HG02885 (cell line): ENCODE data around the gene DUSP8.
A peak's percentile ranks its signal among the peaks of the same experiment; 100 is the strongest.
"Not testable (repeated sequence)": the region's sequence is repeated elsewhere in the genome, so short reads cannot be mapped to it uniquely, and the experiment has no call there.

Experiments used
- ATAC-seq: cut with Tn5 transposase; IDR thresholded peaks from one replicate; pipeline ENCODE4 v1.9.1; 2021; ENCODE audit warnings: mild to moderate bottlenecking; ENCODE audit not compliant: unreplicated experiment, poor library complexity

DUSP8 gene, protein sequence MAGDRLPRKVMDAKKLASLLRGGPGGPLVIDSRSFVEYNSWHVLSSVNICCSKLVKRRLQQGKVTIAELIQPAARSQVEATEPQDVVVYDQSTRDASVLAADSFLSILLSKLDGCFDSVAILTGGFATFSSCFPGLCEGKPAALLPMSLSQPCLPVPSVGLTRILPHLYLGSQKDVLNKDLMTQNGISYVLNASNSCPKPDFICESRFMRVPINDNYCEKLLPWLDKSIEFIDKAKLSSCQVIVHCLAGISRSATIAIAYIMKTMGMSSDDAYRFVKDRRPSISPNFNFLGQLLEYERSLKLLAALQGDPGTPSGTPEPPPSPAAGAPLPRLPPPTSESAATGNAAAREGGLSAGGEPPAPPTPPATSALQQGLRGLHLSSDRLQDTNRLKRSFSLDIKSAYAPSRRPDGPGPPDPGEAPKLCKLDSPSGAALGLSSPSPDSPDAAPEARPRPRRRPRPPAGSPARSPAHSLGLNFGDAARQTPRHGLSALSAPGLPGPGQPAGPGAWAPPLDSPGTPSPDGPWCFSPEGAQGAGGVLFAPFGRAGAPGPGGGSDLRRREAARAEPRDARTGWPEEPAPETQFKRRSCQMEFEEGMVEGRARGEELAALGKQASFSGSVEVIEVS

DNA sequence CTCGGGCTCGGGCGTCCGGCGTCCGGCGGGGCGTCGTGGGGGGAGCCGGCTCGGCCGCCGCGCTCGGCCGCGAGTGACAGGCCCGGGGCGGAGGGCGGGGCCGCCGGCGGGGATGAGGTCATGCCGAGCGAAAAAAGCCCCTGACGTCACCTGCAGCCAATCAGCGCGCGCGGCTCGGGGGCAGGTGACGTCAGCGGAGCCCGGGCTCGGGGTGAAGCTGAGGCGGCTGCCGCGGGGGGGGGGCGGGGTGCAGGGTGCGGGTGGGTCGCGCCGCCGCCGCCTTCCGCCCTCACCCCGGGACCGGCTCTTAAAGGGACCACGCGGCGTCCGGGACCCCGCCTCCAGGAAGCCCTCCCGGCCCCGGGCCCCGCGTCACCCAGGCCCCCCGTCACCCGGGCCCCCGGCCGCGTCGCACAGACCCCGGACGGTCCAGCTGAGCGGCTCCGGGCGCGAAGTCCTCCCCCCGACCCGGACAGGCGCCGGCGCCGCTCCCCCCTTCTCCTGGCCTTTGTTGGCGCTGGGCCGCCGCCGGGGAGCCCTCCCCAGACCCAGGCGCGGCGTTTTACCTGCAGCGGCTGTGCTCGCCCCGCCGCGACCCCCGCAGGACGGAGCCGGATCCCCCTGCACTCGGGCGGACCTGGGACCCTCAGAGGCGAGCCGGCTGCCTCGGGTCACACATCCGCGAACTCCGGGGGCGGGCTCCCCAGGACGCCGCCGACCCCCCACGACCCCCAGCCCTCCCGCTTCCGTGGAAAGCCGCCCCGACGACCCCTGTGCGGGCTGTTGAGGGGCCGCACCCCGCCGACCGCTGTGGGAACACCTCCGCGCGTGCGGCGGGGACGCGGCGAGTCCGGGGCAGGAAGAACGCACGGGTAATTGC lies at the start of gene DUSP8:
Gene DUSP8, minus strand, starts transcription at position 75 of the 880 bp plus-strand sequence. CDS start 6,445 bp downstream, outside the sequence.
- ATAC-seq = peak; percentile 68

DNA sequence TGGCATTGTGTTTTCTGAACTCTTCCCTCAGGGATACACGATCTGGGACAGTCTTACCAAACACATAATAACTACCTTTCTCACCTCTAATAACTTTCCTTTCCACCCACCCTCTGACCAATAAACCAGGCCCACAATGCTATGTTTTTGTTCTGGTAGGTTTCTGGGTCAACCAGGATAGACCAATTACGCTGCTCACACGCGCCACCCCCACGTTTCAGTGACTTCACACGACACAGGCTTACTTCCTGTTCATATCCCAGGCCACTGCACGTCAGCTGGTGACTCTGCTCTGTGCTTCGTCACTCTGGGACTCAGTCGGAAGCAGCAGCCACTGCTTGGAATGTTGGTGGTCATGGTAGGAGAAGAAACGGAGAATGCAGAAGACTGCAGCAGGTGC lies 47.4 kb upstream of the DUSP8 start:
- ATAC-seq = no peak

DNA sequence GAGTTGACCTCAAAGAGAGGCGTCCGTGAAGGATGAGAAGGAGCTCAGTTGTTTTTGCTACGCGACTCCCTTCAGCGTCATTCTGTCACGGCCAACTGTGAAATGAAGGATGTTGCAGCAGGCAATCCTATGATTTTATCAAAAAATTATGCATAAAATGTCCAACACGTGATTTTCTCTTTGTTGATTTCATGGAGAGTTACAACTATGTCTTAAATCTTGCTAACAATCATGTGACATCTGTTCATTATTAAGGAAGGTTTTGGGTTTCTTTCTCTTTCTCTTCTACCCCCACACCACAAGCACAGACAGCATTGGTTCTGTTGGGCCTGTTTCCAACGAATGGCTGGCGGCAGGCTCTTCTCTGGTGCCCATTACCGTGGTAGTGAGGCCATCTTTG lies 46.2 kb upstream of the DUSP8 start:
- no peak for ATAC-seq

DNA sequence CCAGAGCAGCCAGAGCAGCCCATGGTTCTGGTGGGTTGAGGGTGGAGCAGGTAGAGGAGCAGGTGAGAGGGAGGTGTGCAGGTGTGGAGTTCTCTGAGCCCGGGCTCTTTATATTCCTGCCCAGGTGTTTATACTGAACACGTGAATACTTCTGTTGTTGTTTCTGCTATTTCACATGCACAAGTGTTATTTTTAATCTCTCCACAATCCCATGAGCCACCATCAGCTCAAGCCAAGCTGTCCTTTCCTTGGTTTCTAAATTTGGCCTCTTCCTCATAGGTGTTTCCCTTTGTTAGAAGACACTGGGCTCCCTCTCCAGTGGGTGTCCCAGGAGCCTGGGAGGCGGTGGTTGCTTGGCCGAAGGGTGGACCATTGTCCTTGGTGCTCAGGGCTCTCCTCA lies 36.3 kb upstream of the DUSP8 start, which contains the start of gene KRTAP5-3:
Gene KRTAP5-3, minus strand, starts transcription at position 101 of the 400 bp plus-strand sequence. Its CDS starts 78 bp downstream, at position 23.
- ATAC-seq = no peak

DNA sequence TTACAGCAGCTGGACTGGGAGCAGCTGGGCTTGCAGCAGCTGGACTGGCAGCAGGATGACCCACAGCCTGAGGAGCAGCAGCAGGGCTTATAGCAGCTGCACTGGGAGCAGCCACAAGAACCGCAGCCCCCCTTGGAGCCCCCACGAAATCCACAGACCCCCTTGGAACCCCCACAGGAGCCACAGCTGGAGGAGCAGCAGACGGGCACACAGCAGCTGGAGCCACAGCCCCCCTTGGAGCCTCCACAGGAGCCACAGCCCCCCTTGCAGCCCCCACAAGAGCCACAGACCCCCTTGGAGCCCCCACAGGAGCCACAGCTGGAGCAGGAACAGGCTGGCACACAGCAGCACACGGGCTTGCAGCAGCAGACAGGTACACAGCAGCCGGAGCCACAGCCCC lies 35.8 kb upstream of the DUSP8 start:
- ATAC-seq = not testable (repeated sequence)

DNA sequence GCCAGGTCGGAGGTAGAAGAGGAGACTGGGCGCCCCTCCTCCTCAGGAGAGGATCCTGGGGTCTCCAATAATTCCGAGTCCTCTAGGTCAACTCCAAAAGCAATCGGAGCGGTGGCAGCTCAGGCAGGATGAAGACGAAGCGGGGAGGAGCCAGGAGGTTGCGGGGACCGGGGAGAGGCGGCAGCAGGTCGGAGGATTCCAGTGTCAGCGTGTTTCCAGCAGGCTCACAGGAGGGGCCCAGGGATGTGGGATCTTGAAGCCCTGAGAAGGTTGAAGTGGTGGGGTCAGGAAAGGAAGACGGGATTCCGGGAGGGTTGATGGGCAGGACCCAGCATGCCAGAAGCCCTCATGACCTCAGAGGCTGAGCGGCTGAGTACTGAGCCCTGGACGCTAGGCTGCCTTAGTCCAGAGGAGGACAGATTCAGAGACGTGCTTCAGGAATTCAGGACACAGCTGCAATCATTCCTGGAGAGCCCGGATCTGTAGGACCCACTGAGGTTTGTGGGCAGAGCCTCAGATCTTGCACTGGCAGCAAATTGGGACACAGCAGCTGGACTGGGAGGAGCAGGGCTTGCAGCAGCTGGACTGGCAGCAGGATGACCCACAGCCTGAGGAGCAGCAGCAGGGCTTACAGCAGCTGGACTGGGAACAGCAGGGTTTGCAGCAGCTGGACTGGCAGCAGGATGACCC lies 35.2 kb upstream of the DUSP8 start:
- not testable (repeated sequence) for ATAC-seq

DNA sequence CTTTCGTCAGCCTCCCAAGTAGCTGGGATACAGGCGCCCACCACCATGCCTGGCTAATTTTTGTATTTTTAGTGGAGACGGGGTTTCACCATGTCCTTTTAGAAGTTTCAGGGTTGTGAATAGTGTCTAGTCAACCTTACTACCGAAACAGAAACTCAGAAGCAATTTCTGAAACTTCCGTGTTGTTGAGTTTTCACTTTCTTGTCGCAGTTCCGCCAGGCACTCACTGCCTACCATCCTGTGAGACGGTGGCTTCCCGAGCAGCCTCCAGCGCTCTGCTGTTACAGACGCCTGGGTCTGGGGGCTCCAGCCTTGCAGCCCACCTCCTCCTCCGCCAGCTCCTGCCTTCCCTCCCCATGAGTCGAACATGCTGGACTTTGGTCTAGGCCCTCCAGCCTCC lies 33.9 kb upstream of the DUSP8 start:
- peak; percentile 82 for ATAC-seq

DNA sequence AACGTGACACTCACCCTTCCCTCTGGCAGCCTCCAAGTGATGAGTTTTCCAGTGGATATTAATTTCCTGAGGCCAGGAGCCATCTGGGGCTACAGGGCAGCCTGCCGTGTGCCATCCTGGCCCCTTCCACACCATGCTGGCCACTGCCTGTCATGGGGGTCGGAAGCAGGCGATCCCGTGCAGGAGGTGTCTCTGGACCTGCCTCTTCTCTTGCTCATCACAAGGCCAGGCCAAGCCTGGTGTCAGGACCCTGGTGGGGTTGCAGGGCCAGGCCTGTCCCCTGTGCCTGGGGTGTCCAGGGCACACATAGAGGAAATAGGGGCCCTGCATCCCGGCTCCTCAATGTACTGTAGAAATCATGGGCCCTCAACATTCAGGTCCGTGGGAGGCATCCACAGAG lies 32.6 kb upstream of the DUSP8 start:
- no peak for ATAC-seq

DNA sequence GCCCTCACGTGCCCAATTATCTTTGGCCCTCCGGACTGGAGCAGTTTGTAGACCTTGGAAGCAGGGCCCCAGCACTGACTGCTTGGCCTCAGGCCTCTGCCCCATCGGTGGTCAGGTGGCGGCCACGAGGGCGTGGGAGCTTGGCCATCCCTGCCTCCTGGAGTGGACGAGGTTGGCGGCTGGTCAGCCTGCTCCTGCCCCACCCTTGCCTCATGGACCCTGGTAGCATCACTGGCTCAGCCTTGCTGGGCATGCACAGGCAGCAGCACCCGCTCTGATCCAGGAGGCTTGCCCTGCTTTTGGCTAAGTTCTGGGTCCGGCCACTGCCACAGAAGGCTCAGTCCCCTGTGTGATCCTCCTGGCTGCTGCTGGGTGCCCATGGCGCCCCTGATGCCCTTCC lies 32.1 kb upstream of the DUSP8 start:
- no peak for ATAC-seq

DNA sequence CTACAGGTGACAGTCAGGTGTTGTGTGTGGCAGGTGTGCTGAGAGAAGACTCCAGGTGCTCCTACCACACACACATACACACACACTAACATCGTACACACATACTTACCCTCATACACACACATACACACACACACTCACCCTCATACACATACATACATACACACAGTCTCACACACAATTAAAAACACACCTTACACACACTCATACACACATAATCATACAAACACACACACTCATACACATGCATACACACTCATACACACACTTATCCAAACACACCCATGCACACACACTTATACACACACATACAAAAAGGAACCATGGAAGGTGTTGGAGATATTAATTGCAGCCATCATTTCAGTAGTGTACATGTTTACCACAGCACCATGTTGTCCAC lies 31.6 kb upstream of the DUSP8 start:
- ATAC-seq = no peak

DNA sequence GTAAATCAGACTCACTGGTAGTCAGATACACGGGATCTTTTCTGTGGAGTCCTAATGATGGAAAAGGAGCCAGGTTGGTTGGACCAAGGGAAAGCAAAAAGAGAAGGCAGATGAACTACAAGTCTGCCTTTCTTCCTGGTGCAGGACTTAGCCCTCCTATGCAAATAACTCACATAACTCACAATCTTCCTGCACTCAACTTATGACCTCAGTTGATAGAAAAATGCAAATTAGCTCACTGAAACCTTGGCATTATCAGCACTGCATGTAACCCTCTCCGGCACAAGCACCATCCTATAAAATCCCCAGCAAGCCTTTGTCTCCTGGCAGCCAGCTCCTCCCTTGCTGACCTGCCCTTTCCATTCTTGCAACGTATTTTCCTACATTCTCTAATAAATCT lies 29.6 kb upstream of the DUSP8 start:
- ATAC-seq = not testable (repeated sequence)

DNA sequence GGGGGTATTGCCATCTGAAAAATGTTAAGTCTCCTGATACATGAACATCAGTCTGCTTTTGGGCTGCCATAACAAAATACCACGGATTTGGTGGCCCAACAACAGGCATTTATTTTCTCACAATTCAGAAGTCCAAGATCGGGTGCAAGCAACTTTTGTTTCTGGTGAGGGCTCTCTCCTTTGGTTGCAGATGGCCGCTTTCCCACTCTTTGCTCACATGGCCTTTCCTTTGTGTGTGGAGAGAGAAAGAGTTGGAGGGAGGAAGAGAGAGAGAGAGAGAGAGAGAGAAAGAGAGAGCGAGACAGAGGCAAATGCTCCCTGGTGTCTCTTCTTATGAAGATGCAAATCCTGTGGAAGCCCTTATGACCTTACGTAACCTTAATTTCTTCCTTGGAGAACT lies 28.6 kb upstream of the DUSP8 start:
- no peak for ATAC-seq

DNA sequence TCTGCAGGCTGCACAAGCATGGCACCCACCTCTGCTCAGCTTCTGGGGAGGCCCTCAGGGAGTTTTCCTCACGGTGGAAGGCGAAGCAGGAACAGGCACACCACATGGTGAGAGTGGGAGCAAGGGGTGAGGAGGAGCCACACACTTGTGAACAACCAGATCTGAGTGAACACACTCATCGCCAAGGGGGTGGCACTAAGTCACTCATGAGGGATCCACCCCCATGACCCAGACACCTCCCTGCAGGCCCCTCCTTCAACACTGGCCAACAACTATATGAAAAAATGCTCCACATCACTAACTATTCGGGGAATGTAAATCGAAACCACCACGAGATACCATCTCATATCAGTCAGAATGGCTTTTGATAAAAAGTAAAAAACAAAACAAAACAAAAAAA lies 26.7 kb upstream of the DUSP8 start:
- no peak for ATAC-seq

DNA sequence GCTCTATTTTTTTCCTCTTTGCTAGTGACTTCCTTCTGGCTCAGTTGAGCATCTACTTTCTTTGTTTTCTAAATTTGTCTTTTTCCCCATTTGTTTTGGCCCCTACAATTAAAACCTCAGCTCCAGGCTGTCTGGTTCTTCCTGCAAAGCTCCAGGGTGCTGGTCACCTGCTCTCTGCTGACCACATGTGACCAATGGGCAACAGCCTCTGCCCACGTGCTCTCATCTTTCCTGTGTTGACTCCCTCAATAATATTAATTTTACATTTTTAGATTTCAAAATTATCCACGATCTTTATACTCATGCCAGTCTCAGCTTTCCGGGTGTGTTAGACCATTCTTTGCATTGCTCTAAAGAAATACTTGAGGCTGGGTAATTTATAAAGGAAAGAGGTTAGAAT lies 26.3 kb upstream of the DUSP8 start:
- ATAC-seq = not testable (repeated sequence)

DNA sequence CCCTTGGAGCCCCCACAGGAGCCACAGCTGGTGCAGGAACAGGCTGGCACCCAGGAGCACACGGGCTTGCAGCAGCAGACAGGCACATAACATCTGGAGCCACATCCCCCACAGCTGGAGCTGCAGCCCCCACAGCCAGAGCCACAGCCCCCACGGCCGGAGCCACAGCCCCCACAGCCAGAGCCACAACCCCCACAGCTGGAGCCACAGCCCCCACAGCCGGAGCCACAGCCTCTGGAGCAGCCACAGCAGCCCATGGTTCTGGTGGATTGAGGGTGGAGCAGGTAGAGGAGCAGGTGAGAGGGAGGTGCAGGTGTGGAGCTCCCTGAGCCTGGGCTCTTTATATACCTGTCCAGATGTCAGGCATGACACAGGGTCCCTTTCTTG lies 25.9 kb upstream of the DUSP8 start, which contains the start of gene KRTAP5-2:
Gene KRTAP5-2, minus strand, starts transcription at position 301 of the 387 bp plus-strand sequence. Its CDS starts 44 bp downstream, at position 257.
- ATAC-seq = no peak

DNA sequence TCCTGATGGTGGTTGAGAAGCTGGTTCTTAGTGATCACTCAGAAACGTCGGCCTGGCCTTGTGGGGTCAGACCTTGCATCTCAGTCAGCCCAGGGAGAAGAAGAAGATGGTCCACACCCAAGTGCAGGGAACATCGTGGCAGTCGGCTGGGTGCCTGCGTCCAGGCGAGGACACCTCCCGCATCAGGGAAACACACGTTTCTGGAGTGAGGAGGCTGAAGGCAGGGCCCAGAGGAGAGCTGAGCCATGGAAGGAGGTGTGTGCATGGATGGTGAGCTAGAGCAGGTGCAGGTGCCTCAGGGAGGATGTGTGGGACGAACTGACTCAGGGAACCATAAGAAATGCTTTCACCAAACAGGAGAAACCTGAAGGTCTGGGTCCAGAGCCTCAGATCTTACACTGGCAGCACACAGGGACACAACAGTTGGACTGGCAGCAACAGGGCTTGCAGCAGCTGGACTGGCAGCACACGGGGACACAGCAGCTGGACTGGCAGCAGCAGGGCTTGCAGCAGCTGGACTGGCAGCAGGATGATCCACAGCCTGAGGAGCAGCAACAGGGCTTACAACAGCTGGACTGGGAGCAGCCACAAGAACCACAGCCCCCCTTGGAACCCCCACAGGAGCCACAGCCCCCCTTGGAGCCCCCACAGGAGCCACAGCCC lies 25.4 kb upstream of the DUSP8 start:
- ATAC-seq = no peak

DNA sequence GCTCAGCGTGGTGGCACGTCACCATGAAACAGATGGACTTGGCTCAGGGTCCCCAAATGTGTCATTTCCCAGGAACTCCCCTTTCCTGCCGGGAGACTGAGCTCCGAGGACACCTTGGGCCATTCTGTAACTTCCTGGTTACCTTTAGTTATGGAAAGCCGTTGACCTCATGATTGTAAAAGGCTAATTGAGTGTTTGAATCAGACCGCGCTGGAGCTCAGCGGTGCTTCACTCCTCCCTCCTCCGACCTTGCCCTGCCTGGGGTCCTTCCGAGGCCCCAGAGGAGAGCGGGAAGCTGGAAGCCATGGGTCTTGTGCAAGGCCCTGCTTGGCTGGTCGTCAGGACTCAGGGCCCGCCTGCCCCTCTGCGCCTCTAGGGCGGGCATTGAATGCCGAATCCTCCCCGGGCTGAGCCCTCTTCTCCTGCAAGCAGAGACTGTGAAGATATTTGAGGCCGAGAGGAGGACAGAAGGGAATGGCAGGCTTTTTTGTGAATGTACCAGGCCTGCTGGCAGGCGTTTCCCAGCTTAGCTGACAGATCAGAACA lies 24.6 kb upstream of the DUSP8 start:
- ATAC-seq = not testable (repeated sequence)

DNA sequence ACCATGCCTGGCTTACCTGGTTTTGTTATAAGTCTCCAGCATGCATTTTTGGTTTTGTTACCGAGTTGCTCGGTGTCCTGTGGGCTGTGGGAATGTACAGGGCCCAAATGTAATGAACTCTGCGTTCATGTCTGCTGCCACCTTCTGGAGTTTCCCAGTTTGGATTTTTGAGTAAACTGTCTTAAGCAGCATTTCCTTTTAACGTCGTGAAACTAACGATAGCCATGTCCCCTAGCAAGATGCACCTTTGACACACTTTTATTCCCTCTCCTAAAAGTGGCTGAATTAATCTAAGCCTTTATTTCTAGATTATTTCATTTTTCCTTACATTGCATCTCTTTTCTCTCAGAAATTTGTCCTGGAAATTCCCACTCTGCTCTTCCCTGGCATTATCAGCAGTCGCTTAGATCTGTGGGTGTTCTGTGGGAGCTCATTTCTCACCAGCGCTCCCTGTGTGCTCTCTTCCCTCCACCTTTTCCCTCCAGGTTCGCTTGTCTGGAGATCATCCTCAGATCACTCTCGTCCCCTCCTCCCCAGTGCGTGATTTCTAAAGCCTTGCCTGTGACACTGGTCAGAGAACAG lies 24.0 kb upstream of the DUSP8 start:
- not testable (repeated sequence) for ATAC-seq

DNA sequence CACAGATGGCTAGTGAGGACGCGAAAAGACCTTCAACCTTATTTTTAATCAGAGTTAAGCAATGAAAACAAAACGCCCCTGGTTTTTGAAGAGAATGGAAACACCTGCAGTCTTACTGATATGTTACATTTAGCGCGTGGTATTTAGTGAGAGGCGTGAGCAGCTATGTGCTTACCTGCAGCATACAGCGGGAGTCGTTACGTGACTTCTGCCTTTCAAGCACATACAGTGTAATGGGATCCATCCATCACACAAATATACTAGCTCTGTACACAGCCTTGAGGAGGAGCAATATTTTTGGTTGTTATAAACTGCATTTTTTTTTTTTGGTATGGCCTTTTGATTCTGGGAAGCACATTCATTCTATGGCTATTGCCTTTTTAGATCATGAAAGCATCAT lies 20.6 kb upstream of the DUSP8 start:
- no peak for ATAC-seq
